Liver (tissue), 9 donors: ENCODE measurements around the gene RABL6. TPM values are rescaled to one million over a fixed set of nuclear protein-coding genes. Genes with fewer than 3 reads are reported as not detected.
"Not testable (repeated sequence)": the region's sequence is repeated elsewhere in the genome, so short reads cannot be mapped to it uniquely, and the experiment has no call there.

ENCODE experiments used
- DNase-seq: peaks from one replicate; pipeline ENCODE4 v3.0.0-alpha.2; 2017; ENCODE audit warnings: low spot score
- H3K27ac ChIP-seq, 2 donors: one replicate each; pipeline ENCODE4 v1.7.0; 2013; ENCODE audit warnings: inconsistent platforms in 2 of 2, low read length in 2 of 2, control low read depth in 1 of 2, low read depth in 1 of 2, mild to moderate bottlenecking in 1 of 2
- H3K27me3 ChIP-seq, 4 donors: one replicate each; pipeline versions ENCODE4 v1.6.1 to v1.7.0; 2013; ENCODE audit warnings: low read length in 3 of 4, inconsistent platforms in 1 of 4, mild to moderate bottlenecking in 1 of 4, moderate library complexity in 1 of 4; ENCODE audit not compliant: control insufficient read depth in 4 of 4, insufficient read depth in 4 of 4
- H3K36me3 ChIP-seq, 4 donors: one replicate each; pipeline versions ENCODE4 v1.6.1 to v1.7.0; 2013; ENCODE audit warnings: low read length in 3 of 4, mild to moderate bottlenecking in 3 of 4, low read depth in 1 of 4, moderate library complexity in 1 of 4; ENCODE audit not compliant: control insufficient read depth in 4 of 4, insufficient read depth in 3 of 4
- H3K4me1 ChIP-seq, 4 donors: one replicate each; pipeline versions ENCODE4 v1.6.1 to v1.7.0; 2013; ENCODE audit warnings: low read length in 3 of 4, mild to moderate bottlenecking in 3 of 4, moderate library complexity in 1 of 4; ENCODE audit not compliant: control insufficient read depth in 4 of 4, insufficient read depth in 4 of 4
- H3K4me3 ChIP-seq, 3 donors: one replicate each; pipeline versions ENCODE4 v1.6.1 to v1.7.0; 2013; ENCODE audit warnings: low read length in 3 of 3, control low read depth in 1 of 3, low read depth in 1 of 3, mild to moderate bottlenecking in 1 of 3
- H3K9ac ChIP-seq, 2 donors: one replicate each; pipeline ENCODE4 v1.7.0; 2013; ENCODE audit warnings: low read length in 2 of 2, mild to moderate bottlenecking in 2 of 2, moderate library complexity in 2 of 2, control low read depth in 1 of 2, low read depth in 1 of 2
- H3K9me3 ChIP-seq, 4 donors: one replicate each; pipeline versions ENCODE4 v1.6.1 to v1.7.0; 2013; ENCODE audit warnings: low read length in 3 of 4; ENCODE audit not compliant: control insufficient read depth in 4 of 4
- FOXA1 ChIP-seq: IDR thresholded peaks from 2 replicates; pipeline ENCODE4 v1.6.1; 2016; ENCODE audit warnings: antibody characterized with exemption
- FOXA2 ChIP-seq: IDR thresholded peaks from 2 replicates; pipeline ENCODE4 v1.6.1; 2016; ENCODE audit warnings: antibody characterized with exemption
- HNF4A ChIP-seq, 2 donors: conservative IDR thresholded peaks; 2 replicates each; pipeline ENCODE4 v1.6.1; 2016; ENCODE audit warnings: antibody characterized with exemption in 2 of 2, mild to moderate bottlenecking in 2 of 2
- HNF4G ChIP-seq: IDR thresholded peaks from 2 replicates; pipeline ENCODE4 v1.6.1; 2016; ENCODE audit warnings: antibody characterized with exemption
- JUND ChIP-seq, 2 donors: IDR thresholded peaks; 2 replicates each; pipeline ENCODE4 v1.6.1; 2016; ENCODE audit warnings: antibody characterized with exemption in 2 of 2
- RAD21 ChIP-seq, 2 donors: IDR thresholded peaks; 2 replicates each; pipeline ENCODE4 v1.6.1; 2016; ENCODE audit warnings: antibody characterized with exemption in 2 of 2, mild to moderate bottlenecking in 2 of 2
- RXRA ChIP-seq, 2 donors: IDR thresholded peaks; 2 replicates each; pipeline ENCODE4 v1.6.1; 2017 to 2018; ENCODE audit warnings: antibody characterized with exemption in 2 of 2, mild to moderate bottlenecking in 1 of 2
- SP1 ChIP-seq: IDR thresholded peaks from 2 replicates; pipeline ENCODE4 v1.6.1; 2018; ENCODE audit warnings: antibody characterized with exemption, mild to moderate bottlenecking
- TAF1 ChIP-seq: conservative IDR thresholded peaks from 2 replicates; pipeline ENCODE4 v1.6.1; 2016; ENCODE audit warnings: antibody characterized with exemption, mild to moderate bottlenecking
- YY1 ChIP-seq: IDR thresholded peaks from 2 replicates; pipeline ENCODE4 v1.6.1; 2016; ENCODE audit warnings: antibody characterized with exemption, mild to moderate bottlenecking
- WGBS: extraction: QIAGEN DNeasy Blood & Tissue Kit; methylation state at CpG from one replicate; pipeline ENCODE4 v1.1.7; 2013; 5-methylcytosine and 5-hydroxymethylcytosine counted together
- polyA plus RNA-seq, 2 donors: library from polyadenylated mRNA; stranded (reverse) in 1 of 2; unstranded in 1 of 2; fragments of 200-250 nt in 1 of 2; fragments of >200 nt in 1 of 2; fragmentation: Nextera tagmentation in 1 of 2; extraction: Ambion mirVana in 1 of 2; gene quantifications; one replicate each; pipeline versions ENCODE4 v1.2.1 to v1.2.3, GENCODE V29; 2013 to 2015
- total RNA-seq, 2 donors: library from RNA; depleted of rRNA; stranded (reverse); fragments of >200 nt; gene quantifications; one replicate each; pipeline ENCODE4 v1.2.3, GENCODE V29; 2014
- TF ChIP-seq, protein P1 (sequence below): fragments of 150-350 bp; IDR thresholded peaks from 2 replicates; pipeline ENCODE4 v1.5.1; 2017; ENCODE audit warnings: improper control_type of control experiment, low read depth, low read length; ENCODE audit not compliant: missing input control
- TF ChIP-seq, protein P2 (sequence below): IDR thresholded peaks from 2 replicates; pipeline ENCODE4 v1.6.1; 2016; ENCODE audit warnings: antibody characterized with exemption
- TF ChIP-seq, protein P3 (sequence below): IDR thresholded peaks from 2 replicates; pipeline ENCODE4 v1.6.1; 2016; ENCODE audit warnings: antibody characterized with exemption
- donor health status: healthy.
- donor health status: healthy.
- donor health status: healthy.
- donor health status: healthy.
- donor health status: healthy.

RABL6 gene
- total and polyA plus RNA-seq, 4 donors, result 3.6 to 32.6 (median 10.7) TPM

DNA sequence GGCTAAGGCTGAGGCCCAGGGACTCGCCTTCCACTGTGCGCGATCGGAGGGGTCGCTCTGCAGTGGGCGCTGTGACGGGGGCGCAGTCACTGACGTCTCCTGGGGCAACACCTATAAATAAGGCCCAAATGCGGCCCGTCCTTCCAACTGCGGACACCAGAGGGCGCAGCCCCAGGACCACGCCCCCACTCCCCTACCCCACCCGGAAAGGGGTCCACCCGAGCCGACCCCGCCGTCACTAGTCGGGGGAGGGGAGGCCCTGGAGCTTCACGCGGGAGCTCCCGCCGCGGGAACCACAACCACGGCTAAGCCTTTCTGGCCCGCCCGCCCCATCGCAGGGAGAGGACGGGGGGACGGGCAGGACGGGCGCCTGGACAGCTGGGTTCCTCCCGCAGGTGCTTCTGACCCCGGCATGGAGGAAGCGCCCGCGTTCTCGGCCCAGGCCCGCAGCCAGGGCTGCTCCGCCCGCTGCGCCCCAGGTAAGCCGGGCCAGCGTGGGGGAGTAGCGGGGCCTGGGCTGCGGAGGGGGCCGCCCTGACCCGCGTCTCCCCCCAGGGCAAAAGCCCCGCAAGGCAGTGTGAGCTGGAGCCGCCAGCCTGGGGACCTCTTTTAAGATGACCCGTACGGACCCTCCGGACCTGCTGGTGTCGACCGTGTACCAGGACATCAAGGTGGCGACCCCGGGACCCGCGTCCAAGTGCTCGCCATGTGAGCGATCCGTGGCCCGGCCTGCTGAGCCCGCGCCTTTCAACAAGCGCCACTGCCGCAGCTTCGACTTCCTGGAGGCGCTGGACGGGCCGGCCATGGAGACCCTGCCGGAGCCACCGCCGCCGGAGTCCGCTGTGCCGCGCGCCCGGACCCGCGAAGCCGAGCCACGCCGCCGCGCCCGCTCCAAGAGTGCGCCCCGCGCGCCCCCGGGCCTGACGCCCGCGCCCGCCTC, 36.3 kb downstream of the RABL6 start:
- DNase-seq, result peak; percentile 65
- not testable (repeated sequence) for H3K9me3 ChIP-seq, H3K9ac ChIP-seq, H3K27me3 ChIP-seq, H3K36me3 ChIP-seq, H3K27ac ChIP-seq, H3K4me3 ChIP-seq
- TF ChIP-seq RAD21 (IDR thresholded peaks at IDR 0.05), result peak; percentile 5 to 28
- TF ChIP-seq, protein P1, sequence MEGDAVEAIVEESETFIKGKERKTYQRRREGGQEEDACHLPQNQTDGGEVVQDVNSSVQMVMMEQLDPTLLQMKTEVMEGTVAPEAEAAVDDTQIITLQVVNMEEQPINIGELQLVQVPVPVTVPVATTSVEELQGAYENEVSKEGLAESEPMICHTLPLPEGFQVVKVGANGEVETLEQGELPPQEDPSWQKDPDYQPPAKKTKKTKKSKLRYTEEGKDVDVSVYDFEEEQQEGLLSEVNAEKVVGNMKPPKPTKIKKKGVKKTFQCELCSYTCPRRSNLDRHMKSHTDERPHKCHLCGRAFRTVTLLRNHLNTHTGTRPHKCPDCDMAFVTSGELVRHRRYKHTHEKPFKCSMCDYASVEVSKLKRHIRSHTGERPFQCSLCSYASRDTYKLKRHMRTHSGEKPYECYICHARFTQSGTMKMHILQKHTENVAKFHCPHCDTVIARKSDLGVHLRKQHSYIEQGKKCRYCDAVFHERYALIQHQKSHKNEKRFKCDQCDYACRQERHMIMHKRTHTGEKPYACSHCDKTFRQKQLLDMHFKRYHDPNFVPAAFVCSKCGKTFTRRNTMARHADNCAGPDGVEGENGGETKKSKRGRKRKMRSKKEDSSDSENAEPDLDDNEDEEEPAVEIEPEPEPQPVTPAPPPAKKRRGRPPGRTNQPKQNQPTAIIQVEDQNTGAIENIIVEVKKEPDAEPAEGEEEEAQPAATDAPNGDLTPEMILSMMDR, result peak; percentile 28
- peaks cover 16 to 50% (median 43%) of the 10 kb centered on the region in 4 donors for H3K4me1 ChIP-seq
- 14% methylated on average over 99 of the region's 99 CpGs for WGBS

DNA sequence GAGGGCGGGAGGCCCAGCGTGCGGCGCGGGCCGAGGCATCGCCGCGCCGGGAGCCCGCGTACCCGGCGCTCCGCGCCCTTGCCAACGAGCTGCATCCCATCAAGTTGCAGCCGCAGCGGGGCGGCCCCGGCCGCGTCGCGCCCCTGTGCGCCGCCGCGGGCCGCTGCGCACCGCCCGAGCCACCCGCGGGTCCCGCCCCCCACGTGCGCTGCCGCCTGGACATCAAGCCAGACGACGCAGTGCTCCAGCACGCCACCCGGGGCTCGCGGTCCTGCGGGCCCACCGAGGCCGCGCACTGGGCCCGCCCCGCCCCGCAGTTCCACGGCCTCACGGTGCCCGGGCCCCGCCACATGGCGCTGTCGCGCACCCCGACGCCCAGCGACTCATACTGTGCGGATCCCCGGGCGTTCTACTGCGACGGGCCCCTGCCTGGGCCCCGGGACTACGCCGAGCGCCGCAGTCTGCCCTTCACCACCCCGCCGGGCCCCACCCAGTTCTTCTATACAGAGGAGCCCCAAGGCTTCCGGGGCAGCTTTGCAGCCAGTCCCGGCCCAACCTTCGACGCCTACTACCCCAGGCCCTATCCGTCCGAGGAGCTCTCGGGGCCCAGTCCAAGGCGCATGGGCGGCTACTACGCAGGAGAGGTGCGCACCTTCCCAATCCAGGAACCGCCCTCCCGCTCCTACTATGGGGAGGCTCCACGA, 37.2 kb downstream of the RABL6 start:
- TF ChIP-seq SP1 (no peak), YY1 (no peak), FOXA1 (no peak), HNF4A (conservative IDR thresholded peaks at IDR 0.05) (no peak), FOXA2 (no peak), RXRA (IDR thresholded peaks at IDR 0.05) (no peak), JUND (IDR thresholded peaks at IDR 0.05) (no peak), TAF1 (no peak), HNF4G (no peak), RAD21 (IDR thresholded peaks at IDR 0.05) (no peak)
- TF ChIP-seq, protein P1, result no peak
- TF ChIP-seq, protein P2, sequence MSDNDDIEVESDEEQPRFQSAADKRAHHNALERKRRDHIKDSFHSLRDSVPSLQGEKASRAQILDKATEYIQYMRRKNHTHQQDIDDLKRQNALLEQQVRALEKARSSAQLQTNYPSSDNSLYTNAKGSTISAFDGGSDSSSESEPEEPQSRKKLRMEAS, result no peak
- TF ChIP-seq, protein P3, sequence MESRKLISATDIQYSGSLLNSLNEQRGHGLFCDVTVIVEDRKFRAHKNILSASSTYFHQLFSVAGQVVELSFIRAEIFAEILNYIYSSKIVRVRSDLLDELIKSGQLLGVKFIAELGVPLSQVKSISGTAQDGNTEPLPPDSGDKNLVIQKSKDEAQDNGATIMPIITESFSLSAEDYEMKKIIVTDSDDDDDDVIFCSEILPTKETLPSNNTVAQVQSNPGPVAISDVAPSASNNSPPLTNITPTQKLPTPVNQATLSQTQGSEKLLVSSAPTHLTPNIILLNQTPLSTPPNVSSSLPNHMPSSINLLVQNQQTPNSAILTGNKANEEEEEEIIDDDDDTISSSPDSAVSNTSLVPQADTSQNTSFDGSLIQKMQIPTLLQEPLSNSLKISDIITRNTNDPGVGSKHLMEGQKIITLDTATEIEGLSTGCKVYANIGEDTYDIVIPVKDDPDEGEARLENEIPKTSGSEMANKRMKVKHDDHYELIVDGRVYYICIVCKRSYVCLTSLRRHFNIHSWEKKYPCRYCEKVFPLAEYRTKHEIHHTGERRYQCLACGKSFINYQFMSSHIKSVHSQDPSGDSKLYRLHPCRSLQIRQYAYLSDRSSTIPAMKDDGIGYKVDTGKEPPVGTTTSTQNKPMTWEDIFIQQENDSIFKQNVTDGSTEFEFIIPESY, result no peak
- DNase-seq, result no peak
- no peaks in the 10 kb centered on the region for H3K27me3 ChIP-seq
- H3K4me1 ChIP-seq, result peaks cover 19 to 53% (median 47%) of the 10 kb centered on the region in 4 donors
- no peak overlapping the region for H3K27ac ChIP-seq
- H3K9me3 ChIP-seq, result peaks cover 0 to 3% (median 0%) of the 10 kb centered on the region in 4 donors
- WGBS, result 33% methylated on average over 88 of the region's 88 CpGs
- H3K36me3 ChIP-seq, result peaks cover 0 to 6% (median 3%) of the 10 kb centered on the region in 4 donors
- no peak overlapping the region for H3K9ac ChIP-seq
- no peak overlapping the region for H3K4me3 ChIP-seq
